HEK293T (cell line): ENCODE results near the gene PARVB.

ENCODE experiments used
- ARNT ChIP-seq: fragments of 450-650 bp; IDR thresholded peaks from 2 replicates; pipeline ENCODE4 v1.6.1; 2017; ENCODE audit warnings: mild to moderate bottlenecking
- BHLHE40 ChIP-seq: fragments of 450-650 bp; IDR thresholded peaks from 2 replicates; pipeline ENCODE4 v1.6.1; 2016; ENCODE audit warnings: mild to moderate bottlenecking, moderate library complexity, borderline replicate concordance
- CTBP1 ChIP-seq: fragments of 450-650 bp; IDR thresholded peaks from 2 replicates; pipeline ENCODE4 v1.6.1; 2016; ENCODE audit warnings: borderline replicate concordance
- ELF4 ChIP-seq: fragments of 450-650 bp; IDR thresholded peaks from 2 replicates; pipeline ENCODE4 v1.6.1; 2017; ENCODE audit warnings: antibody characterized with exemption
- FOXK2 ChIP-seq: fragments of 450-650 bp; IDR thresholded peaks from 2 replicates; pipeline ENCODE4 v1.6.1; 2016; ENCODE audit warnings: mild to moderate bottlenecking
- FOXM1 ChIP-seq: fragments of 450-650 bp; IDR thresholded peaks from 2 replicates; pipeline ENCODE4 v1.6.1; 2017; ENCODE audit warnings: mild to moderate bottlenecking, borderline replicate concordance
- LEF1 ChIP-seq: fragments of 450-650 bp; IDR thresholded peaks from 2 replicates; pipeline ENCODE4 v1.6.1; 2017; ENCODE audit warnings: mild to moderate bottlenecking, borderline replicate concordance
- NFRKB ChIP-seq: fragments of 450-650 bp; IDR thresholded peaks from 2 replicates; pipeline ENCODE4 v1.6.1; 2016; ENCODE audit warnings: mild to moderate bottlenecking, moderate library complexity
- PKNOX1 ChIP-seq: fragments of 450-650 bp; IDR thresholded peaks from 2 replicates; pipeline ENCODE4 v1.6.1; 2016
- SP1 ChIP-seq: fragments of 450-650 bp; IDR thresholded peaks from 2 replicates; pipeline ENCODE4 v1.6.1; 2017
- TARDBP ChIP-seq: fragments of 450-650 bp; IDR thresholded peaks from 2 replicates; pipeline ENCODE4 v1.6.1; 2016
- ZNF384 ChIP-seq: fragments of 450-650 bp; IDR thresholded peaks from 2 replicates; pipeline ENCODE4 v1.6.1; 2016

- no peak for TF ChIP-seq NFRKB
- TF ChIP-seq TARDBP = no peak
- no peak for TF ChIP-seq ZNF384
- no peak for TF ChIP-seq BHLHE40
- TF ChIP-seq FOXM1 = no peak
- TF ChIP-seq FOXK2 = no peak
- TF ChIP-seq LEF1 = no peak
- TF ChIP-seq ELF4 = no peak
- TF ChIP-seq SP1 = no peak
- no peak for TF ChIP-seq CTBP1
- TF ChIP-seq ARNT = no peak
- TF ChIP-seq PKNOX1 = no peak
Measured at GRCh38 chr22:44144046-44144569, 120.0 kb downstream of the PARVB start.
